Ovary (tissue), 9 donors: ENCODE results near the gene AUTS2. TPM values are rescaled to one million over a fixed set of nuclear protein-coding genes. Genes with fewer than 3 reads are reported as not detected.

ENCODE experiments used
- DNase-seq, 5 donors: peaks; one replicate each; pipeline ENCODE4 v3.0.0-alpha.2; 2019 to 2020
- H3K27ac ChIP-seq, 2 donors: fragments of 200-600 bp; one replicate each; pipeline versions ENCODE4 v1.5.1 to v1.8.0; 2019 to 2022
- H3K27me3 ChIP-seq: fragments of 200-600 bp; one replicate; pipeline ENCODE4 v1.8.0; 2022
- H3K36me3 ChIP-seq: fragments of 200-600 bp; sonication (generic); one replicate; pipeline ENCODE4 v1.5.1; 2019
- H3K4me1 ChIP-seq: one replicate; pipeline ENCODE4 v1.8.1; 2013; ENCODE audit warnings: mild to moderate bottlenecking, moderate library complexity; ENCODE audit not compliant: insufficient read depth
- H3K4me3 ChIP-seq: fragments of 200-600 bp; sonication (generic); one replicate; pipeline ENCODE4 v1.5.1; 2017
- H3K9me3 ChIP-seq, 2 donors: fragments of 200-600 bp in 1 of 2; sonication (generic) in 1 of 2; one replicate each; pipeline versions ENCODE4 v1.5.1 to v1.8.1; 2013 to 2019; ENCODE audit warnings: mild to moderate bottlenecking in 1 of 2, moderate library complexity in 1 of 2
- CTCF ChIP-seq, 3 donors: fragments of 450-650 bp in 2 of 3; fragments of 200-600 bp in 1 of 3; IDR thresholded peaks; one replicate each; pipeline versions ENCODE4 v1.5.1 to v1.8.0; 2016 to 2022; ENCODE audit warnings: antibody characterized with exemption in 3 of 3, mild to moderate bottlenecking in 1 of 3
- EP300 ChIP-seq: sonication (generic); formaldehyde crosslinking; IDR thresholded peaks from one replicate; pipeline ENCODE4 v1.6.1; 2017; ENCODE audit warnings: antibody characterized with exemption
- POLR2A ChIP-seq: fragments of 450-650 bp; IDR thresholded peaks from one replicate; pipeline ENCODE4 v1.6.1; 2017; ENCODE audit warnings: antibody characterized with exemption, mild to moderate bottlenecking, moderate library complexity
- WGBS, 3 donors: extraction: QIAGEN DNeasy Blood & Tissue Kit in 1 of 3; methylation state at CpG; one replicate each; pipeline versions ENCODE4 v1.1.5 to v1.1.7; 2013 to 2017; 5-methylcytosine and 5-hydroxymethylcytosine counted together
- intact Hi-C, 4 donors: fragments of 100-400 bp; cut with DNase I; formaldehyde crosslinking; loops; one replicate each; pipeline versions ENCODE4 v1.11.0 to v1.15.1; 2022 to 2023
- polyA plus RNA-seq, 2 donors: library from polyadenylated mRNA; stranded (reverse); fragments of 200-250 nt in 1 of 2; fragments of 350-450 nt in 1 of 2; fragmentation: Illumina TruSeq in 1 of 2; extraction: RNeasy Lipid Tissue Mini Kit (QIAGEN cat#74804) in 1 of 2; gene quantifications; one replicate each; pipeline ENCODE4 v1.2.3, GENCODE V29; 2013 to 2014
- total RNA-seq, 7 donors: library from RNA; depleted of rRNA in 2 of 7; stranded (reverse); fragments of >200 nt in 2 of 7; fragmentation: NEBNext Ultra II Directional in 3 of 7; extraction: Animal tissue kit (Norgen Biotek cat#: 25700) in 3 of 7; gene quantifications; one replicate each; pipeline versions ENCODE4 v1.1.0 to v1.2.4, GENCODE V29; 2016 to 2023
- donor health status: DM: no; HTN: no; CAD: no; lungs with moderate emphysema.
- donor health status: DM: no; HTN: no; CAD: no.
- donor health status: Bipolar disorder and iron deficiency.
- donor health status: DM: yes; HTN: yes; CAD: no.
- donor health status: DM: no; HTN: no; CAD: no.
- donor health status: DM: yes; HTN: yes; CAD: no.

The AUTS2 gene
- total and polyA plus RNA-seq, 9 donors: 18.3 to 60.9 (median 44.9) TPM

GRCh38 chr7:69722843-69723242, 124.6 kb downstream of the AUTS2 start:
- TF ChIP-seq POLR2A (no peak), CTCF (IDR thresholded peaks at IDR 0.05) (no peak), EP300 (no peak)
- WGBS, 3 donors: 62 to 70% (median 64%) methylated on average over 4 of the region's 4 CpGs
- intact Hi-C loops: no loop called here
- H3K27ac ChIP-seq: no peak overlapping the region
- peaks cover 6% of the 10 kb centered on the region for H3K4me1 ChIP-seq
- no peaks in the 10 kb centered on the region for H3K36me3 ChIP-seq
- H3K27me3 ChIP-seq: no peaks in the 10 kb centered on the region
- no peaks in the 10 kb centered on the region for H3K9me3 ChIP-seq
- H3K4me3 ChIP-seq: no peak overlapping the region
- no peak for DNase-seq

GRCh38 chr7:69723663-69724062, 125.4 kb downstream of the AUTS2 start:
- peaks cover 9% of the 10 kb centered on the region for H3K4me1 ChIP-seq
- WGBS, 3 donors: 59 to 88% (median 70%) methylated on average over 1 of the region's 1 CpG
- intact Hi-C loops: no loop called here
- no peaks in the 10 kb centered on the region for H3K36me3 ChIP-seq
- H3K27ac ChIP-seq: no peak overlapping the region
- no peak for DNase-seq
- no peak for TF ChIP-seq EP300
- TF ChIP-seq CTCF (IDR thresholded peaks at IDR 0.05): no peak
- TF ChIP-seq POLR2A: no peak
- no peak overlapping the region for H3K4me3 ChIP-seq
- H3K9me3 ChIP-seq: no peaks in the 10 kb centered on the region
- H3K27me3 ChIP-seq: no peaks in the 10 kb centered on the region

GRCh38 chr7:69728304-69728703, 130.0 kb downstream of the AUTS2 start:
- no peaks in the 10 kb centered on the region for H3K36me3 ChIP-seq
- DNase-seq: no peak
- H3K4me1 ChIP-seq: peaks cover 9% of the 10 kb centered on the region
- intact Hi-C loops: no loop called here
- H3K4me3 ChIP-seq: no peak overlapping the region
- WGBS, 3 donors: 55 to 66% (median 65%) methylated on average over 3 of the region's 3 CpGs
- no peaks in the 10 kb centered on the region for H3K27me3 ChIP-seq
- H3K27ac ChIP-seq: no peak overlapping the region
- no peaks in the 10 kb centered on the region for H3K9me3 ChIP-seq
- no peak for TF ChIP-seq CTCF (IDR thresholded peaks at IDR 0.05)
- no peak for TF ChIP-seq POLR2A
- no peak for TF ChIP-seq EP300

- WGBS, 3 donors: 82 to 92% (median 90%) methylated on average over 2 of the region's 2 CpGs
- peaks cover 5% of the 10 kb centered on the region for H3K4me1 ChIP-seq
- no peak for TF ChIP-seq POLR2A
- TF ChIP-seq EP300: no peak
- H3K27me3 ChIP-seq: no peaks in the 10 kb centered on the region
- DNase-seq: no peak
- intact Hi-C loops: no loop called here
- H3K9me3 ChIP-seq: no peaks in the 10 kb centered on the region
- no peak overlapping the region for H3K4me3 ChIP-seq
- no peak overlapping the region for H3K27ac ChIP-seq
- H3K36me3 ChIP-seq: no peaks in the 10 kb centered on the region
These were observed 133.9 kb downstream of the AUTS2 start for GRCh38 chr7:69732203-69732602.

- Histone ChIP-seq H3K4me3 (no peak overlapping the region), H3K9me3 (no peaks in the 10 kb centered on the region), H3K4me1 (peaks cover 8% of the 10 kb centered on the region), H3K36me3 (no peaks in the 10 kb centered on the region), H3K27me3 (no peaks in the 10 kb centered on the region), H3K27ac (no peak overlapping the region)
- DNase-seq: no peak
- no peak for TF ChIP-seq CTCF (IDR thresholded peaks at IDR 0.05)
- TF ChIP-seq EP300: no peak
- TF ChIP-seq POLR2A: no peak
- 93 to 100% (median 94%) methylated on average over 2 of the region's 2 CpGs for WGBS, 3 donors
- intact Hi-C loops: no loop called here
These were observed 137.3 kb downstream of the AUTS2 start for GRCh38 chr7:69735582-69735981.
